HEK293 (cell line): ENCODE results near the gene ACADSB.

Experiments
- HOXA7 ChIP-seq: sonication (generic); formaldehyde crosslinking; IDR thresholded peaks from 2 replicates; pipeline ENCODE4 v1.8.1; 2022; ENCODE audit warnings: missing genetic modification reagents, borderline replicate concordance
- SCRT2 ChIP-seq: fragments of 450-650 bp; formaldehyde crosslinking; IDR thresholded peaks from 2 replicates; pipeline ENCODE4 v1.5.1; 2016; ENCODE audit warnings: missing biosample characterization, missing genetic modification characterization
- SP2 ChIP-seq: fragments of 450-650 bp; formaldehyde crosslinking; IDR thresholded peaks from 2 replicates; pipeline ENCODE4 v1.5.1; 2016; ENCODE audit warnings: missing biosample characterization, missing genetic modification characterization
- TCF7L2 ChIP-seq: IDR thresholded peaks from 2 replicates; pipeline ENCODE4 v1.6.1; 2011; ENCODE audit warnings: low read depth, mild to moderate bottlenecking, inconsistent platforms, low read length, moderate library complexity, borderline replicate concordance
- WT1 ChIP-seq: fragments of 450-650 bp; formaldehyde crosslinking; IDR thresholded peaks from 2 replicates; pipeline ENCODE4 v1.5.1; 2016; ENCODE audit warnings: missing biosample characterization, missing genetic modification characterization
- ZBTB20 ChIP-seq: fragments of 450-650 bp; formaldehyde crosslinking; IDR thresholded peaks from 2 replicates; pipeline ENCODE4 v1.5.1; 2016; ENCODE audit warnings: missing biosample characterization, missing genetic modification characterization
- ZNF473 ChIP-seq: fragments of 450-650 bp; formaldehyde crosslinking; IDR thresholded peaks from 2 replicates; pipeline ENCODE4 v1.5.1; 2017; ENCODE audit warnings: missing biosample characterization, missing genetic modification characterization
- ZSCAN16 ChIP-seq: fragments of 450-650 bp; formaldehyde crosslinking; IDR thresholded peaks from 2 replicates; pipeline ENCODE4 v1.5.1; 2016; ENCODE audit warnings: missing biosample characterization, missing genetic modification characterization
- TF ChIP-seq, protein P1 (sequence below): fragments of 450-650 bp; formaldehyde crosslinking; IDR thresholded peaks from 2 replicates; pipeline ENCODE4 v1.5.1; 2016; ENCODE audit warnings: missing biosample characterization, missing genetic modification characterization
- TF ChIP-seq, protein P2 (sequence below): fragments of 450-650 bp; formaldehyde crosslinking; IDR thresholded peaks from 2 replicates; pipeline ENCODE4 v1.5.1; 2016; ENCODE audit warnings: missing biosample characterization, missing genetic modification characterization, low read depth
- TF ChIP-seq, protein P3 (sequence below): fragments of 450-650 bp; formaldehyde crosslinking; IDR thresholded peaks from 2 replicates; pipeline ENCODE4 v1.5.1; 2016; ENCODE audit warnings: missing biosample characterization, missing genetic modification characterization

GRCh38 chr10:122968698-122969097 lies 40.1 kb upstream of the ACADSB start:
- TF ChIP-seq, protein P1, sequence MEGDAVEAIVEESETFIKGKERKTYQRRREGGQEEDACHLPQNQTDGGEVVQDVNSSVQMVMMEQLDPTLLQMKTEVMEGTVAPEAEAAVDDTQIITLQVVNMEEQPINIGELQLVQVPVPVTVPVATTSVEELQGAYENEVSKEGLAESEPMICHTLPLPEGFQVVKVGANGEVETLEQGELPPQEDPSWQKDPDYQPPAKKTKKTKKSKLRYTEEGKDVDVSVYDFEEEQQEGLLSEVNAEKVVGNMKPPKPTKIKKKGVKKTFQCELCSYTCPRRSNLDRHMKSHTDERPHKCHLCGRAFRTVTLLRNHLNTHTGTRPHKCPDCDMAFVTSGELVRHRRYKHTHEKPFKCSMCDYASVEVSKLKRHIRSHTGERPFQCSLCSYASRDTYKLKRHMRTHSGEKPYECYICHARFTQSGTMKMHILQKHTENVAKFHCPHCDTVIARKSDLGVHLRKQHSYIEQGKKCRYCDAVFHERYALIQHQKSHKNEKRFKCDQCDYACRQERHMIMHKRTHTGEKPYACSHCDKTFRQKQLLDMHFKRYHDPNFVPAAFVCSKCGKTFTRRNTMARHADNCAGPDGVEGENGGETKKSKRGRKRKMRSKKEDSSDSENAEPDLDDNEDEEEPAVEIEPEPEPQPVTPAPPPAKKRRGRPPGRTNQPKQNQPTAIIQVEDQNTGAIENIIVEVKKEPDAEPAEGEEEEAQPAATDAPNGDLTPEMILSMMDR (tag by site-specific recombination), result no peak
- TF ChIP-seq TCF7L2, result no peak
- TF ChIP-seq, protein P2, sequence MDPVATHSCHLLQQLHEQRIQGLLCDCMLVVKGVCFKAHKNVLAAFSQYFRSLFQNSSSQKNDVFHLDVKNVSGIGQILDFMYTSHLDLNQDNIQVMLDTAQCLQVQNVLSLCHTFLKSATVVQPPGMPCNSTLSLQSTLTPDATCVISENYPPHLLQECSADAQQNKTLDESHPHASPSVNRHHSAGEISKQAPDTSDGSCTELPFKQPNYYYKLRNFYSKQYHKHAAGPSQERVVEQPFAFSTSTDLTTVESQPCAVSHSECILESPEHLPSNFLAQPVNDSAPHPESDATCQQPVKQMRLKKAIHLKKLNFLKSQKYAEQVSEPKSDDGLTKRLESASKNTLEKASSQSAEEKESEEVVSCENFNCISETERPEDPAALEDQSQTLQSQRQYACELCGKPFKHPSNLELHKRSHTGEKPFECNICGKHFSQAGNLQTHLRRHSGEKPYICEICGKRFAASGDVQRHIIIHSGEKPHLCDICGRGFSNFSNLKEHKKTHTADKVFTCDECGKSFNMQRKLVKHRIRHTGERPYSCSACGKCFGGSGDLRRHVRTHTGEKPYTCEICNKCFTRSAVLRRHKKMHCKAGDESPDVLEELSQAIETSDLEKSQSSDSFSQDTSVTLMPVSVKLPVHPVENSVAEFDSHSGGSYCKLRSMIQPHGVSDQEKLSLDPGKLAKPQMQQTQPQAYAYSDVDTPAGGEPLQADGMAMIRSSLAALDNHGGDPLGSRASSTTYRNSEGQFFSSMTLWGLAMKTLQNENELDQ (tag by site-specific recombination), result no peak
- TF ChIP-seq ZSCAN16 (tag by site-specific recombination), result no peak
- no peak for TF ChIP-seq ZNF473 (tag by site-specific recombination)
- TF ChIP-seq SCRT2, result no peak
- TF ChIP-seq WT1 (tag by site-specific recombination), result no peak
- no peak for TF ChIP-seq SP2 (tag by site-specific recombination)
- TF ChIP-seq ZBTB20 (tag by site-specific recombination), result no peak
- TF ChIP-seq HOXA7 (CRISPR knock-in tag), result no peak
- TF ChIP-seq, protein P3, sequence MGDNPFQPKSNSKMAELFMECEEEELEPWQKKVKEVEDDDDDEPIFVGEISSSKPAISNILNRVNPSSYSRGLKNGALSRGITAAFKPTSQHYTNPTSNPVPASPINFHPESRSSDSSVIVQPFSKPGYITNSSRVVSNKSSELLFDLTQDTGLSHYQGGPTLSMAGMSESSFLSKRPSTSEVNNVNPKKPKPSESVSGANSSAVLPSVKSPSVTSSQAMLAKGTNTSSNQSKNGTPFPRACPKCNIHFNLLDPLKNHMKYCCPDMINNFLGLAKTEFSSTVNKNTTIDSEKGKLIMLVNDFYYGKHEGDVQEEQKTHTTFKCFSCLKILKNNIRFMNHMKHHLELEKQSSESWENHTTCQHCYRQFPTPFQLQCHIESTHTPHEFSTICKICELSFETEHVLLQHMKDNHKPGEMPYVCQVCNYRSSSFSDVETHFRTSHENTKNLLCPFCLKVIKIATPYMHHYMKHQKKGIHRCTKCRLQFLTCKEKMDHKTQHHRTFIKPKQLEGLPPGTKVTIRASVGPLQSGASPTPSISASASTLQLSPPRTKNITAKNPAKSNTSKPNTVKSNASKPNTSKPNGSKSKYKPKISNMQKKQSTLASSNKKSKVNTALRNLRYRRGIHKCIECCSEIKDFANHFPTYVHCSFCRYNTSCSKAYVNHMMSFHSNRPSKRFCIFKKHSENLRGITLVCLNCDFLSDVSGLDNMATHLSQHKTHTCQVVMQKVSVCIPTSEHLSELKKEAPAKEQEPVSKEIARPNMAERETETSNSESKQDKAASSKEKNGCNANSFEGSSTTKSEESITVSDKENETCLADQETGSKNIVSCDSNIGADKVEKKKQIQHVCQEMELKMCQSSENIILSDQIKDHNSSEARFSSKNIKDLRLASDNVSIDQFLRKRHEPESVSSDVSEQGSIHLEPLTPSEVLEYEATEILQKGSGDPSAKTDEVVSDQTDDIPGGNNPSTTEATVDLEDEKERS (tag by site-specific recombination), result no peak
